ENCODE measurements around the gene PRDM16.

The PRDM16 gene

GRCh38 chr1:3356827-3357460 is 287.9 kb downstream of the PRDM16 start:
- no peak for DNase-seq (ENCODE audit: low spot score)

GRCh38 chr1:3357526-3358297 is 288.7 kb downstream of the PRDM16 start:
- no peak for DNase-seq (ENCODE audit: low spot score)

GRCh38 chr1:3359351-3359750 is 290.3 kb downstream of the PRDM16 start:
- no peak for DNase-seq (ENCODE audit: low spot score)

- DNase-seq (ENCODE audit: low spot score): no peak
These were observed 290.9 kb downstream of the PRDM16 start for GRCh38 chr1:3359756-3360440.

- no peak for DNase-seq (ENCODE audit: low spot score)
These were observed 291.7 kb downstream of the PRDM16 start for GRCh38 chr1:3360646-3361257.

- DNase-seq (ENCODE audit: low spot score): no peak
These were observed 294.0 kb downstream of the PRDM16 start for GRCh38 chr1:3363023-3363422.

GRCh38 chr1:3363756-3364155 is 294.8 kb downstream of the PRDM16 start:
- no peak for DNase-seq (ENCODE audit: low spot score)

GRCh38 chr1:3364551-3364950 is 295.5 kb downstream of the PRDM16 start:
- no peak for DNase-seq (ENCODE audit: low spot score)

- DNase-seq (ENCODE audit: low spot score): no peak
These were observed 296.0 kb downstream of the PRDM16 start for GRCh38 chr1:3364983-3365382.

- DNase-seq (ENCODE audit: low spot score): no peak
These were observed 296.6 kb downstream of the PRDM16 start for GRCh38 chr1:3365523-3366125.

GRCh38 chr1:3366126-3367051 is 297.4 kb downstream of the PRDM16 start:
- DNase-seq (ENCODE audit: low spot score): no peak

GRCh38 chr1:3367376-3367775 is 298.4 kb downstream of the PRDM16 start:
- no peak for DNase-seq (ENCODE audit: low spot score)

GRCh38 chr1:3368059-3368458 is 299.1 kb downstream of the PRDM16 start:
- DNase-seq (ENCODE audit: low spot score): no peak

- DNase-seq (ENCODE audit: low spot score): peak; percentile 58
These were observed 299.9 kb downstream of the PRDM16 start for GRCh38 chr1:3368711-3369445.

- DNase-seq (ENCODE audit: low spot score): no peak
These were observed 300.6 kb downstream of the PRDM16 start for GRCh38 chr1:3369446-3370076.

GRCh38 chr1:3370856-3371703 is 302.1 kb downstream of the PRDM16 start:
- no peak for DNase-seq (ENCODE audit: low spot score)

GRCh38 chr1:3372317-3372716 is 303.3 kb downstream of the PRDM16 start:
- no peak for DNase-seq (ENCODE audit: low spot score)

- DNase-seq (ENCODE audit: low spot score): no peak
These were observed 304.2 kb downstream of the PRDM16 start for GRCh38 chr1:3373175-3373574.

All from putamen (tissue), 1 donor.